ENCODE results near the gene DCAF6.

- TF ChIP-seq, protein P1, sequence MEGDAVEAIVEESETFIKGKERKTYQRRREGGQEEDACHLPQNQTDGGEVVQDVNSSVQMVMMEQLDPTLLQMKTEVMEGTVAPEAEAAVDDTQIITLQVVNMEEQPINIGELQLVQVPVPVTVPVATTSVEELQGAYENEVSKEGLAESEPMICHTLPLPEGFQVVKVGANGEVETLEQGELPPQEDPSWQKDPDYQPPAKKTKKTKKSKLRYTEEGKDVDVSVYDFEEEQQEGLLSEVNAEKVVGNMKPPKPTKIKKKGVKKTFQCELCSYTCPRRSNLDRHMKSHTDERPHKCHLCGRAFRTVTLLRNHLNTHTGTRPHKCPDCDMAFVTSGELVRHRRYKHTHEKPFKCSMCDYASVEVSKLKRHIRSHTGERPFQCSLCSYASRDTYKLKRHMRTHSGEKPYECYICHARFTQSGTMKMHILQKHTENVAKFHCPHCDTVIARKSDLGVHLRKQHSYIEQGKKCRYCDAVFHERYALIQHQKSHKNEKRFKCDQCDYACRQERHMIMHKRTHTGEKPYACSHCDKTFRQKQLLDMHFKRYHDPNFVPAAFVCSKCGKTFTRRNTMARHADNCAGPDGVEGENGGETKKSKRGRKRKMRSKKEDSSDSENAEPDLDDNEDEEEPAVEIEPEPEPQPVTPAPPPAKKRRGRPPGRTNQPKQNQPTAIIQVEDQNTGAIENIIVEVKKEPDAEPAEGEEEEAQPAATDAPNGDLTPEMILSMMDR (IDR thresholded peaks at IDR 0.05; ENCODE audit: insufficient read depth, low read length, poor library complexity, severe bottlenecking): no peak
- TF ChIP-seq EZH2phosphoT487 (conservative IDR thresholded peaks at IDR 0.05; ENCODE audit: low read length): no peak
Observed at GRCh38 chr1:168104535-168104934, 168.1 kb downstream of the DCAF6 start.

Data from SU-DHL-6 (cell line).